Muscle layer of colon (tissue), 2 donors: ENCODE data around the gene PRR7.

Source experiments
- H3K27ac ChIP-seq: one replicate; pipeline ENCODE4 v1.7.0; 2013; ENCODE audit warnings: low read depth, mild to moderate bottlenecking, low read length, moderate library complexity
- H3K27me3 ChIP-seq, 2 donors: one replicate each; pipeline ENCODE4 v1.7.0; 2013; ENCODE audit warnings: low read length in 2 of 2, mild to moderate bottlenecking in 2 of 2; ENCODE audit not compliant: insufficient read depth in 2 of 2, control insufficient read depth in 1 of 2
- H3K36me3 ChIP-seq: one replicate; pipeline ENCODE4 v1.7.0; 2013; ENCODE audit warnings: mild to moderate bottlenecking, low read length; ENCODE audit not compliant: insufficient read depth
- H3K4me1 ChIP-seq: one replicate; pipeline ENCODE4 v1.7.0; 2013; ENCODE audit warnings: mild to moderate bottlenecking, low read length; ENCODE audit not compliant: insufficient read depth
- H3K4me3 ChIP-seq, 2 donors: one replicate each; pipeline ENCODE4 v1.7.0; 2013; ENCODE audit warnings: low read length in 2 of 2, low read depth in 1 of 2, mild to moderate bottlenecking in 1 of 2, moderate library complexity in 1 of 2
- H3K9ac ChIP-seq: one replicate; pipeline ENCODE4 v1.7.0; 2013; ENCODE audit warnings: low read length
- H3K9me3 ChIP-seq: one replicate; pipeline ENCODE4 v1.7.0; 2013; ENCODE audit warnings: mild to moderate bottlenecking, low read length
- donor health status: abdominal sarcoma.
- donor health status: Adenocarcinoma of cecum.

The PRR7 gene

GRCh38 chr5:177469750-177470525 lies 23.3 kb downstream of the PRR7 start:
- Histone ChIP-seq H3K9ac (no peak overlapping the region), H3K27me3 (no peaks in the 10 kb centered on the region), H3K4me1 (peaks cover 35% of the 10 kb centered on the region), H3K36me3 (peaks cover 22% of the 10 kb centered on the region), H3K27ac (peak overlapping the region; percentile 68), H3K9me3 (no peaks in the 10 kb centered on the region), H3K4me3 (no peak overlapping the region)

- H3K36me3 ChIP-seq = peaks cover 13% of the 10 kb centered on the region
- H3K4me3 ChIP-seq = peak overlapping the region in 1 of 2 donors; percentile 72
- H3K27me3 ChIP-seq = no peaks in the 10 kb centered on the region
- peaks cover 45% of the 10 kb centered on the region for H3K4me1 ChIP-seq
- no peaks in the 10 kb centered on the region for H3K9me3 ChIP-seq
- H3K27ac ChIP-seq = no peak overlapping the region
- H3K9ac ChIP-seq = no peak overlapping the region
These were observed 24.3 kb downstream of the PRR7 start for GRCh38 chr5:177470759-177471536.

- H3K36me3 ChIP-seq = peaks cover 5% of the 10 kb centered on the region
- H3K9ac ChIP-seq = peak overlapping the region; percentile 53
- H3K27ac ChIP-seq = peak overlapping the region; percentile 78
- H3K4me3 ChIP-seq = peak overlapping the region; percentile 72 to 90
- no peaks in the 10 kb centered on the region for H3K9me3 ChIP-seq
- peaks cover 53% of the 10 kb centered on the region for H3K4me1 ChIP-seq
- H3K27me3 ChIP-seq = no peaks in the 10 kb centered on the region
These were observed 25.2 kb downstream of the PRR7 start for GRCh38 chr5:177471610-177472356.

- no peaks in the 10 kb centered on the region for H3K36me3 ChIP-seq
- H3K9me3 ChIP-seq = no peaks in the 10 kb centered on the region
- peak overlapping the region; percentile 53 for H3K9ac ChIP-seq
- H3K4me3 ChIP-seq = peak overlapping the region; percentile 72 to 90
- peak overlapping the region; percentile 78 for H3K27ac ChIP-seq
- H3K4me1 ChIP-seq = peaks cover 61% of the 10 kb centered on the region
- no peaks in the 10 kb centered on the region for H3K27me3 ChIP-seq
These were observed 26.1 kb downstream of the PRR7 start for GRCh38 chr5:177472460-177473442.

- peaks cover 69% of the 10 kb centered on the region for H3K4me1 ChIP-seq
- peak within 1 kb of the TSS; percentile 53 for H3K9ac ChIP-seq
- no peaks in the 10 kb centered on the region for H3K36me3 ChIP-seq
- H3K4me3 ChIP-seq = peak within 1 kb of the TSS; percentile 72 to 90
- H3K9me3 ChIP-seq = no peaks in the 10 kb centered on the region
- peak within 1 kb of the TSS; percentile 78 for H3K27ac ChIP-seq
- H3K27me3 ChIP-seq = no peaks in the 10 kb centered on the region
These were observed 26.9 kb downstream of the PRR7 start, which contains the start of gene DBN1 for GRCh38 chr5:177473443-177474001. DBN1 (minus strand) TSS chr5:177473634; CDS start chr5:177473521, 113 bp downstream.

GRCh38 chr5:177474002-177474476 lies 27.4 kb downstream of the PRR7 start:
- Histone ChIP-seq H3K27me3 (no peaks in the 10 kb centered on the region), H3K9me3 (no peaks in the 10 kb centered on the region), H3K4me3 (no peak overlapping the region), H3K9ac (no peak overlapping the region), H3K4me1 (peaks cover 74% of the 10 kb centered on the region), H3K27ac (peak overlapping the region; percentile 73), H3K36me3 (no peaks in the 10 kb centered on the region)

- no peaks in the 10 kb centered on the region for H3K9me3 ChIP-seq
- H3K27me3 ChIP-seq = no peaks in the 10 kb centered on the region
- H3K4me3 ChIP-seq = no peak overlapping the region
- peaks cover 82% of the 10 kb centered on the region for H3K4me1 ChIP-seq
- H3K27ac ChIP-seq = peak overlapping the region; percentile 55
- no peaks in the 10 kb centered on the region for H3K36me3 ChIP-seq
- H3K9ac ChIP-seq = no peak overlapping the region
These were observed 28.4 kb downstream of the PRR7 start for GRCh38 chr5:177474846-177475562.

GRCh38 chr5:177475563-177476427 lies 29.2 kb downstream of the PRR7 start:
- peak overlapping the region; percentile 55 for H3K27ac ChIP-seq
- no peaks in the 10 kb centered on the region for H3K27me3 ChIP-seq
- H3K4me3 ChIP-seq = no peak overlapping the region
- peaks cover 77% of the 10 kb centered on the region for H3K4me1 ChIP-seq
- H3K9ac ChIP-seq = no peak overlapping the region
- H3K36me3 ChIP-seq = no peaks in the 10 kb centered on the region
- H3K9me3 ChIP-seq = no peaks in the 10 kb centered on the region

- no peaks in the 10 kb centered on the region for H3K27me3 ChIP-seq
- H3K27ac ChIP-seq = peak overlapping the region; percentile 17
- peaks cover 74% of the 10 kb centered on the region for H3K4me1 ChIP-seq
These were observed 30.1 kb downstream of the PRR7 start for GRCh38 chr5:177476531-177477233.

More at GRCh38 chr5:177476531-177477233, 30.1 kb downstream of the PRR7 start:
- Histone ChIP-seq H3K4me3 (no peak overlapping the region), H3K36me3 (peaks cover 2% of the 10 kb centered on the region), H3K9me3 (no peaks in the 10 kb centered on the region), H3K9ac (no peak overlapping the region)
